PC-3 (cell line): ENCODE measurements around the gene SYTL1. TPM values are rescaled to one million over a fixed set of nuclear protein-coding genes. Genes with fewer than 3 reads are reported as not detected.

Source experiments
- ATAC-seq: fragments of 200-7000 bp; cut with Tn5 transposase; 2 replicates; pipeline ENCODE4 v1.9.1; 2020; ENCODE audit warnings: mild to moderate bottlenecking, moderate library complexity
- BruUV-seq: library from RNA; stranded (reverse); fragments of 400-500 nt; replicated peaks from 2 replicates; lab custom pipeline; 2021; lab: Mats Ljungman, UMichigan
- CTCF ChIA-PET: fragments of 300-600 bp; sonication (Branson Sonifier 250); formaldehyde crosslinking; loops from one replicate; lab custom pipeline; 2022; ENCODE audit warnings: antibody characterized with exemption; lab: Charles Lee
- POLR2A ChIA-PET: fragments of 300-600 bp; sonication (Branson Sonifier 250); formaldehyde crosslinking; loops from one replicate; lab custom pipeline; 2022; ENCODE audit warnings: antibody characterized with exemption; ENCODE audit not compliant: unreplicated experiment; lab: Charles Lee
- DNase-seq: peaks from one replicate; pipeline ENCODE4 v3.0.0-alpha.2; 2015
- H2AFZ ChIP-seq: fragments of 300-600 bp; sonication (generic); 2 replicates; pipeline ENCODE4 v1.6.0; 2016; ENCODE audit warnings: antibody characterized with exemption, low read length
- H3F3A ChIP-seq: fragments of 300-600 bp; sonication (generic); one replicate; pipeline ENCODE4 v1.6.0; 2017; ENCODE audit warnings: antibody characterized with exemption, low read length, control low read depth, mild to moderate bottlenecking; ENCODE audit not compliant: unreplicated experiment
- H3K27ac ChIP-seq: fragments of 300-600 bp; sonication (generic); 2 replicates; pipeline ENCODE4 v1.5.1; 2016; ENCODE audit warnings: mild to moderate bottlenecking, low read length
- H3K27me3 ChIP-seq: fragments of 300-600 bp; sonication (generic); 2 replicates; pipeline ENCODE4 v1.6.1; 2016; ENCODE audit warnings: low read length, mixed read lengths
- H3K36me3 ChIP-seq: fragments of 300-600 bp; sonication (generic); 2 replicates; pipeline ENCODE4 v1.6.1; 2016; ENCODE audit warnings: low read depth, mixed run types, low read length, mixed read lengths
- H3K4me1 ChIP-seq: fragments of 300-600 bp; sonication (generic); 2 replicates; pipeline ENCODE4 v1.5.1; 2016; ENCODE audit warnings: low read length; ENCODE audit not compliant: insufficient read depth
- H3K4me2 ChIP-seq: fragments of 300-600 bp; sonication (generic); 2 replicates; pipeline ENCODE4 v1.6.0; 2016; ENCODE audit warnings: low read length
- H3K4me3 ChIP-seq: fragments of 300-600 bp; sonication (generic); 2 replicates; pipeline ENCODE4 v1.5.1; 2016; ENCODE audit warnings: mild to moderate bottlenecking, low read length, mixed read lengths
- H3K79me2 ChIP-seq: fragments of 300-600 bp; sonication (generic); 2 replicates; pipeline ENCODE4 v1.6.1; 2017; ENCODE audit warnings: low read length, mixed read lengths
- H3K9ac ChIP-seq: fragments of 300-600 bp; sonication (generic); 2 replicates; pipeline ENCODE4 v1.6.0; 2016; ENCODE audit warnings: mild to moderate bottlenecking, low read length
- H3K9me2 ChIP-seq: fragments of 300-600 bp; sonication (generic); replicated peaks from 2 replicates; pipeline ENCODE4 v1.6.1; 2016; ENCODE audit warnings: mixed run types, low read length, mixed read lengths
- H3K9me3 ChIP-seq: fragments of 300-600 bp; sonication (generic); 2 replicates; pipeline ENCODE4 v1.6.1; 2016; ENCODE audit warnings: low read length, mixed read lengths
- H4K20me1 ChIP-seq: fragments of 300-600 bp; sonication (generic); 2 replicates; pipeline ENCODE4 v1.6.1; 2016; ENCODE audit warnings: low read length, mixed read lengths
- CTCF ChIP-seq: fragments of 300-600 bp; sonication (generic); conservative IDR thresholded peaks from 2 replicates; pipeline ENCODE4 v1.5.1; 2017; ENCODE audit warnings: antibody characterized with exemption, low read depth, mild to moderate bottlenecking, low read length
- EZH2 ChIP-seq: fragments of 300-600 bp; sonication (generic); IDR thresholded peaks from one replicate; pipeline ENCODE4 v1.6.1; 2017; ENCODE audit warnings: antibody characterized with exemption, mild to moderate bottlenecking, low read length; ENCODE audit not compliant: unreplicated experiment
- EZH2phosphoT487 ChIP-seq: fragments of 300-600 bp; sonication (generic); IDR thresholded peaks from 2 replicates; pipeline ENCODE4 v1.6.1; 2018; ENCODE audit warnings: mild to moderate bottlenecking, antibody characterized with exemption, low read length, borderline replicate concordance
- intact Hi-C: fragments of 100-400 bp; cut with micrococcal nuclease; formaldehyde crosslinking; loops from 2 replicates; pipeline ENCODE4 v1.9.0; 2023
- total RNA-seq: library from RNA; depleted of rRNA; stranded (reverse); fragments of >200 nt; gene quantifications from 2 replicates; pipeline ENCODE4 v1.2.3, GENCODE V29; 2014

The SYTL1 gene
- total RNA-seq, 1 experiment from 2014 or later, result 26.8 TPM

GRCh38 chr1:27338751-27339150 is 3.1 kb upstream of the SYTL1 start:
- Histone ChIP-seq H3K9me2 (no peaks in the 10 kb centered on the region), H3K27me3 (no peaks in the 10 kb centered on the region), H3F3A (no peaks in the 10 kb centered on the region), H2AFZ (no peak overlapping the region), H3K27ac (no peak overlapping the region), H3K36me3 (peaks cover 16% of the 10 kb centered on the region; the same call in 1 of the 2 replicates), H3K4me2 (no peak overlapping the region), H3K9me3 (no peaks in the 10 kb centered on the region), H3K4me3 (no peak overlapping the region), H3K4me1 (peaks cover 35% of the 10 kb centered on the region), H4K20me1 (no peaks in the 10 kb centered on the region), H3K79me2 (peaks cover 19% of the 10 kb centered on the region), H3K9ac (no peak overlapping the region)
- ChIA-PET CTCF (no interaction called here), POLR2A (interaction anchor here (0.7 kb wide), 1 partner anchor 40 kb away, joined by 3 read pairs; no protein-coding TSS in a partner anchor)
- no peak for TF ChIP-seq CTCF
- no peak for ATAC-seq
- intact Hi-C loops, result no loop called here
- BruUV-seq, result no TSS peak
- DNase-seq, result no peak

- no peak for TF ChIP-seq EZH2
- no peak for TF ChIP-seq CTCF
- no peak for TF ChIP-seq EZH2phosphoT487
- no peak for ATAC-seq
- intact Hi-C loops, result no loop called here
- no peak overlapping the region for H2AFZ ChIP-seq
- no peaks in the 10 kb centered on the region for H3K9me2 ChIP-seq
- BruUV-seq, result no TSS peak
- no peak for DNase-seq
- POLR2A ChIA-PET, result no interaction called here
- H3K4me2 ChIP-seq, result no peak overlapping the region
- no peak overlapping the region for H3K4me3 ChIP-seq
- H3F3A ChIP-seq, result no peaks in the 10 kb centered on the region
- no peak overlapping the region for H3K9ac ChIP-seq
- CTCF ChIA-PET, result no interaction called here
- H3K79me2 ChIP-seq, result peaks cover 24% of the 10 kb centered on the region
- no peak overlapping the region for H3K27ac ChIP-seq
- no peaks in the 10 kb centered on the region for H4K20me1 ChIP-seq
- no peaks in the 10 kb centered on the region for H3K9me3 ChIP-seq
- H3K27me3 ChIP-seq, result no peaks in the 10 kb centered on the region
- H3K36me3 ChIP-seq, result peaks cover 12% of the 10 kb centered on the region; the same call in 1 of the 2 replicates
- H3K4me1 ChIP-seq, result peaks cover 37% of the 10 kb centered on the region
Observed at GRCh38 chr1:27339213-27339612, 2.6 kb upstream of the SYTL1 start.

- peak overlapping the region; percentile 99 for H3K4me2 ChIP-seq
- H2AFZ ChIP-seq, result peak overlapping the region; percentile 89; the same call in 1 of the 2 replicates
- DNase-seq (no peak), ATAC-seq (peak; percentile 23)
- H4K20me1 ChIP-seq, result no peaks in the 10 kb centered on the region
- no peaks in the 10 kb centered on the region for H3F3A ChIP-seq
- H3K27me3 ChIP-seq, result no peaks in the 10 kb centered on the region
- BruUV-seq, result TSS peak; percentile 91
- peaks cover 42% of the 10 kb centered on the region for H3K4me1 ChIP-seq
- POLR2A ChIA-PET, result interaction anchor here (0.6 kb wide), 1 partner anchor 23 kb away, joined by 21 read pairs; no protein-coding TSS in a partner anchor
- TF ChIP-seq EZH2 (no peak), EZH2phosphoT487 (no peak), CTCF (no peak)
- CTCF ChIA-PET, result no interaction called here
- H3K27ac ChIP-seq, result peak overlapping the region; percentile 88
- intact Hi-C loops, result loop anchor here (2.0 to 5.0 kb wide), 2 partner anchors 20 to 40 kb away; partner anchors contain the start of gene TMEM222
- no peaks in the 10 kb centered on the region for H3K9me2 ChIP-seq
- H3K4me3 ChIP-seq, result peak overlapping the region; percentile 79
- no peaks in the 10 kb centered on the region for H3K9me3 ChIP-seq
- peak overlapping the region; percentile 82 for H3K9ac ChIP-seq
- no peaks in the 10 kb centered on the region for H3K36me3 ChIP-seq
- H3K79me2 ChIP-seq, result peaks cover 24% of the 10 kb centered on the region
Observed at GRCh38 chr1:27342391-27342777, 562 bp downstream of the SYTL1 start.
